SK-N-SH (cell line): Measurements from ENCODE around the gene EXOC4. TPM values are rescaled to one million over a fixed set of nuclear protein-coding genes. Genes with fewer than 3 reads are reported as not detected.

Experiments
- CTCF ChIA-PET: fragments of 300-600, 350-600 bp; formaldehyde crosslinking; extraction: SDS; loops from one replicate; lab custom pipeline; 2021; lab: Yijun Ruan, JAX
- POLR2A ChIA-PET: fragments of 350-600 bp; sonication (Branson Sonifier 250); formaldehyde crosslinking; extraction: SDS; loops from one replicate; lab custom pipeline; 2020; ENCODE audit warnings: antibody characterized with exemption, inconsistent platforms; lab: Yijun Ruan, JAX
- DNase-seq: peaks from one replicate; pipeline ENCODE4 v3.0.0; 2012
- H2AFZ ChIP-seq: fragments of 200-600 bp; sonication (generic); 2 replicates; pipeline ENCODE4 v1.8.1; 2016; ENCODE audit warnings: antibody characterized with exemption, mild to moderate bottlenecking, low read depth
- H3F3A ChIP-seq: fragments of 200-600 bp; sonication (generic); replicated peaks from 2 replicates; pipeline ENCODE3; 2016; ENCODE audit warnings: antibody characterized with exemption, mild to moderate bottlenecking; ENCODE audit not compliant: insufficient read depth
- H3K27ac ChIP-seq, 2 experiments: fragments of 200-500 bp in 1 of 2; fragments of 200-600 bp in 1 of 2; sonication (Bioruptor generic) in 1 of 2; sonication (generic), shearing (Covaris generic) in 1 of 2; 2 replicates each; pipeline versions ENCODE4 v1.5.1 to v1.6.1; 2014 to 2016; ENCODE audit warnings: low read depth in 2 of 2, inconsistent platforms in 1 of 2, low read length in 1 of 2, mild to moderate bottlenecking in 1 of 2, mixed read lengths in 1 of 2
- H3K27me3 ChIP-seq: fragments of 200-600 bp; sonication (generic), shearing (Covaris generic); 2 replicates; pipeline ENCODE4 v1.6.1; 2016; ENCODE audit warnings: mixed run types; ENCODE audit not compliant: insufficient read depth
- H3K36me3 ChIP-seq, 2 experiments: fragments of 200-500 bp in 1 of 2; fragments of 200-600 bp in 1 of 2; sonication (Bioruptor generic) in 1 of 2; sonication (generic) in 1 of 2; replicated peaks in 1 of 2; 2 replicates each; pipeline versions ENCODE3 to v1.5.1; 2014 to 2016; ENCODE audit warnings: low read length in 1 of 2, mild to moderate bottlenecking in 1 of 2; ENCODE audit not compliant: insufficient read depth in 2 of 2, control insufficient read depth in 1 of 2
- H3K4me1 ChIP-seq, 2 experiments: fragments of 200-500 bp in 1 of 2; fragments of 200-600 bp in 1 of 2; sonication (Bioruptor generic) in 1 of 2; sonication (generic), shearing (Covaris generic) in 1 of 2; 2 replicates each; pipeline versions ENCODE4 v1.5.1 to v1.6.1; 2014 to 2016; ENCODE audit warnings: low read depth in 1 of 2, low read length in 1 of 2, mixed run types in 1 of 2; ENCODE audit not compliant: insufficient read depth in 2 of 2, control insufficient read depth in 1 of 2
- H3K4me2 ChIP-seq: fragments of 200-600 bp; sonication (generic), shearing (Covaris generic); 2 replicates; pipeline ENCODE4 v1.6.1; 2017; ENCODE audit warnings: mixed run types
- H3K4me3 ChIP-seq, 2 experiments: fragments of 200-500 bp in 1 of 2; fragments of 200-600 bp in 1 of 2; sonication (Bioruptor generic) in 1 of 2; sonication (generic), shearing (Covaris generic) in 1 of 2; 2 replicates each; pipeline versions ENCODE4 v1.5.1 to v1.8.1; 2014 to 2016; ENCODE audit warnings: low read depth in 2 of 2, inconsistent platforms in 1 of 2, low read length in 1 of 2, mild to moderate bottlenecking in 1 of 2, mixed read lengths in 1 of 2, moderate library complexity in 1 of 2
- H3K79me2 ChIP-seq: fragments of 200-600 bp; sonication (generic); 2 replicates; pipeline ENCODE4 v1.8.1; 2017; ENCODE audit warnings: mild to moderate bottlenecking; ENCODE audit not compliant: insufficient read depth
- H3K9ac ChIP-seq: fragments of 200-600 bp; sonication (generic); 2 replicates; pipeline ENCODE4 v1.6.1; 2017; ENCODE audit warnings: mixed run types
- H3K9me2 ChIP-seq: fragments of 200-600 bp; sonication (generic); 2 replicates; pipeline ENCODE4 v1.6.1; 2017; ENCODE audit warnings: mixed run types
- H3K9me3 ChIP-seq: fragments of 200-600 bp; sonication (generic); 2 replicates; pipeline ENCODE4 v1.6.1; 2017; ENCODE audit warnings: mixed run types, mild to moderate bottlenecking, moderate library complexity
- H4K20me1 ChIP-seq: fragments of 200-600 bp; sonication (generic); 2 replicates; pipeline ENCODE4 v1.6.1; 2017; ENCODE audit warnings: mild to moderate bottlenecking, mixed run types; ENCODE audit not compliant: insufficient read depth
- CHD2 ChIP-seq: fragments of 150-350 bp; IDR thresholded peaks from 2 replicates; pipeline ENCODE4 v1.6.1; 2018; ENCODE audit warnings: low read length; ENCODE audit not compliant: partially characterized antibody
- CTCF ChIP-seq: fragments of 200-600 bp; sonication (generic); IDR thresholded peaks from 2 replicates; pipeline ENCODE4 v1.6.1; 2017; ENCODE audit warnings: antibody characterized with exemption, mild to moderate bottlenecking, moderate library complexity
- ELF1 ChIP-seq: IDR thresholded peaks from 2 replicates; pipeline ENCODE4 v1.4.0; 2012
- EP300 ChIP-seq, 2 experiments: IDR thresholded peaks; 2 replicates each; pipeline versions ENCODE4 v1.4.0 to v1.6.1; 2012; ENCODE audit warnings: borderline replicate concordance in 1 of 2, low read depth in 1 of 2, low read length in 1 of 2
- EZH2phosphoT487 ChIP-seq: fragments of 200-600 bp; sonication (generic); IDR thresholded peaks from 2 replicates; pipeline ENCODE4 v1.6.1; 2017; ENCODE audit warnings: low read depth, mixed run types, mild to moderate bottlenecking, antibody characterized with exemption, moderate library complexity, borderline replicate concordance
- IRF3 ChIP-seq: fragments of 150-350 bp; IDR thresholded peaks from 2 replicates; pipeline ENCODE4 v1.6.1; 2016; ENCODE audit warnings: mild to moderate bottlenecking, low read depth, low read length
- MAX ChIP-seq: IDR thresholded peaks from 2 replicates; pipeline ENCODE4 v1.4.0; 2012; ENCODE audit warnings: low read depth
- NFIC ChIP-seq: IDR thresholded peaks from 2 replicates; pipeline ENCODE4 v1.4.0; 2012; ENCODE audit warnings: borderline replicate concordance
- NRF1 ChIP-seq: IDR thresholded peaks from 2 replicates; pipeline ENCODE4 v1.6.1; 2012; ENCODE audit warnings: low read depth, mild to moderate bottlenecking, low read length
- PBX3 ChIP-seq: IDR thresholded peaks from 2 replicates; pipeline ENCODE4; 2012
- RAD21 ChIP-seq: IDR thresholded peaks from 2 replicates; pipeline ENCODE4 v1.6.1; 2012; ENCODE audit warnings: mild to moderate bottlenecking, low read length
- RFX5 ChIP-seq: IDR thresholded peaks from 2 replicates; pipeline ENCODE4 v1.6.1; 2012; ENCODE audit warnings: mild to moderate bottlenecking, improper control_type of control experiment, low read length
- RXRA ChIP-seq: IDR thresholded peaks from 2 replicates; pipeline ENCODE4 v1.4.0; 2012; ENCODE audit warnings: low read depth, mild to moderate bottlenecking, borderline replicate concordance
- SIN3A ChIP-seq: IDR thresholded peaks from 2 replicates; pipeline ENCODE4 v1.6.1; 2012; ENCODE audit warnings: low read depth, mild to moderate bottlenecking, low read length, moderate library complexity, borderline replicate concordance
- TEAD4 ChIP-seq: IDR thresholded peaks from 2 replicates; pipeline ENCODE4 v1.4.0; 2012; ENCODE audit warnings: mild to moderate bottlenecking, borderline replicate concordance; ENCODE audit not compliant: insufficient read depth
- ZBTB33 ChIP-seq: IDR thresholded peaks from 2 replicates; pipeline ENCODE4 v1.4.0; 2012; ENCODE audit warnings: low read depth, borderline replicate concordance
- WGBS: methylation state at CpG from one replicate; pipeline ENCODE4 v1.1.6; 2017; ENCODE audit warnings: low lambda C conversion rate; 5-methylcytosine and 5-hydroxymethylcytosine counted together
- polyA plus RNA-seq, 3 experiments: library from polyadenylated mRNA; depleted of rRNA; stranded (reverse); fragments of >200 nt; gene quantifications; 2 replicates each; pipeline ENCODE4 v1.2.3, GENCODE V29; 2012

EXOC4 gene
- polyA plus RNA-seq, 1 of the 3 experiments (the other 2 are of a cell fraction): 37.3 TPM

GRCh38 chr7:133570321-133570720 lies 317.4 kb downstream of the EXOC4 start:
- DNase-seq: no peak
- Histone ChIP-seq H3K4me2 (no peak overlapping the region), H3K9me2 (no peaks in the 10 kb centered on the region), H3K27me3 (no peaks in the 10 kb centered on the region), H3K9me3 (no peaks in the 10 kb centered on the region), H3K79me2 (peaks cover 9% of the 10 kb centered on the region; the same call in 1 of the 2 replicates), H3K9ac (no peak overlapping the region), H3F3A (no peaks in the 10 kb centered on the region), H3K36me3 (peaks cover 4 to 22% of the 10 kb centered on the region in 2 experiments), H3K4me1 (peaks cover 0 to 12% of the 10 kb centered on the region in 2 experiments; a peak in 3 of 4 replicates), H3K4me3 (no peak overlapping the region), H2AFZ (no peak overlapping the region), H4K20me1 (no peaks in the 10 kb centered on the region), H3K27ac (peak overlapping the region in 1 of 2 experiments; percentile 4; a peak in 2 of 4 replicates)
- ChIA-PET POLR2A (no interaction called here), CTCF (interaction anchor here (0.8 kb wide), 1 partner anchor 174 kb away, joined by 3 read pairs; no protein-coding TSS in a partner anchor)
- 99% methylated on average over 3 of the region's 3 CpGs for WGBS
- TF ChIP-seq IRF3: no peak
- no peak for TF ChIP-seq RXRA
- TF ChIP-seq EZH2phosphoT487: no peak
- TF ChIP-seq RFX5: no peak
- TF ChIP-seq MAX: no peak
- TF ChIP-seq PBX3: no peak
- no peak for TF ChIP-seq RAD21
- no peak for TF ChIP-seq CTCF
- no peak for TF ChIP-seq EP300 (IDR thresholded peaks at IDR 0.05; ENCODE audit: borderline replicate concordance in 1 of 2, low read depth in 1 of 2, low read length in 1 of 2)
- TF ChIP-seq ELF1: no peak
- no peak for TF ChIP-seq NRF1
- TF ChIP-seq ZBTB33: no peak
- no peak for TF ChIP-seq SIN3A
- no peak for TF ChIP-seq CHD2
- TF ChIP-seq TEAD4: no peak
- no peak for TF ChIP-seq NFIC
